ENCODE data around the gene CARTPT.

CARTPT gene

DNA sequence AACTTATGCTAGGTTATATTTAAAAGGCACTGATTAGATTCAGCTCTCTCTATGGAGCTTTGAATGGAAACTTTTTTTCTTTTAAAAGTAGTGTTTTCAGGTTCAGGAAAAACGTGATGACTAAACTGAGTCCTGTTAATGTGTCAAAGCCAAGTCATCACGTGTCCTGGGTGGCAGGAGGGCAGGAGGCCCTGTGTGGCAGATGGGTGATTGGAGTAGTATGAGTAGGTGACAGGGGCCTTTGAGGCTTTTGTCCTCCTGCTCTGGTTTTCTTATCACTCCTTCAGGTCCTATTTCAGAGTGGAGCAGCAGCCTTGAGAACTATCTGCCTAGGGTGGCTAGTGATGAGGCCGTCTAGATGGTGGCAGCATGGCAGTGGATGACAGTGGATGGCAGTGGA is 17.7 kb upstream of the CARTPT start:
- H3K27ac ChIP-seq: no peak overlapping the region
- TF ChIP-seq CTCF (IDR thresholded peaks at IDR 0.05): no peak
- TF ChIP-seq ZFX (IDR thresholded peaks at IDR 0.05; ENCODE audit: borderline replicate concordance): no peak

DNA sequence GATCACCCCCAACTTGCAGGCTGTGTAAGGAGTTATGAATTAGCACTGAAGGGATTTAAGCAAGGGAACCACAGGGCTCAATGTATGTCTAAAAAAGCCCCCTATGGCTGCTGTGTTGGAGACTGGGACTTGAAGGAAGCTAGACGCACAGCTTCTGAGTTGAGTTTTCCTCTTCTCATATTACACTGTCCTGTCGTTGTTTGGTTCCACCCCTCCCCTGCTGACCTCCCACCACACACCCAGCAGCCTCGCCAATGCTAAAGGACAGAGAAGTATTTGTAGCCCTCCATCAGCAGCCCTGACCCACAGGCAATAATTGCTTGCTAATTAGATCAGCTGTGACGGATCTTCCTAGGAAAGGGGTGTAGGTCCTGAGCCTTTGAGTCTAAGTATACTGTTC is 15.1 kb upstream of the CARTPT start:
- no peak for TF ChIP-seq ZFX (IDR thresholded peaks at IDR 0.05; ENCODE audit: borderline replicate concordance)
- no peak for TF ChIP-seq CTCF (IDR thresholded peaks at IDR 0.05)
- peak overlapping the region; percentile 56 for H3K27ac ChIP-seq

- H3K27ac ChIP-seq: peak overlapping the region; percentile 56; the same call in 1 of the 2 replicates
- TF ChIP-seq CTCF (IDR thresholded peaks at IDR 0.05) (no peak), ZFX (IDR thresholded peaks at IDR 0.05; ENCODE audit: borderline replicate concordance) (no peak)
These were observed 13.7 kb upstream of the CARTPT start for GRCh38 chr5:71705421-71705820.

- TF ChIP-seq ZFX (IDR thresholded peaks at IDR 0.05; ENCODE audit: borderline replicate concordance) (no peak), CTCF (IDR thresholded peaks at IDR 0.05) (no peak)
These were observed 12.2 kb upstream of the CARTPT start for GRCh38 chr5:71706906-71707305.

DNA sequence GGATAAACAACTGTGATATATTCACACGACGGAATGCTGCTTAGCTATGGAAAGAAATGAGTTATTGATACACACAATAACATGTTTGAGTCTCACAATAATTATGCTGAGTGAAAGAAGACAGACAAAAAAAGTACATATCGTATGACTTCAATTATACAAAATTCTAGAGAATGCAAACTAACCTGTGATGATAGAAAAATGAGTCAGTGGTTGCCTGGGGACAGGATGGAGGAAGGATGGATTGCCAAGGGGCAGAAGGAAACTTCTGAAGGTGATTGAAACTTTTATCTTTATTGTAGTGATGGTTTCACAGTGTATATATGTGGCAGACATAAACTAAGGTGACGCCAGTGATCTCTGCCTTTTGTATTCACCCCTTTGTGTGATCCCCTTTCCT is 7.5 kb upstream of the CARTPT start:
- H3K27ac ChIP-seq: peak overlapping the region; percentile 97; the same call in 1 of the 2 replicates
- TF ChIP-seq ZFX (IDR thresholded peaks at IDR 0.05; ENCODE audit: borderline replicate concordance) (no peak), CTCF (IDR thresholded peaks at IDR 0.05) (no peak)

More at GRCh38 chr5:71706906-71707305, 12.2 kb upstream of the CARTPT start:
- peak overlapping the region; percentile 56 for H3K27ac ChIP-seq

DNA sequence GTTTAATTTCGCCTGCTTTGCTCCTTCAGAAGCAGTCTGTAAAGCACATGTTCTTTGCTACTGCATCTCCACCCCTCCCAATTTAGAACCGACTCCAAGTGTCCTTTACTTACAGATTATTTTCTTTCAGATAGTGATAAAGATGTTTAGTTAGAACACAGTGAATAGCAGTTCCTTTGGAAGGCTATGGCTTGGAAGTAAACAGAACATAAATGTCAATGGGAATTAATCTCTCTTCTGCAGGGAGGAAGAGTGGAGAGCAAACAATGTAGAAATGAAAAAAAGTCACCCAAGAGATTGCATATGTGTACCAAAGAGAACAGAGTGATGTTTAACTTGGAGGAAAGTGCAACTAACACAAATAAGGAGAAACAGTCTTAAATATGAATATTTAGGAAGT is 4.2 kb upstream of the CARTPT start:
- H3K27ac ChIP-seq: peak overlapping the region; percentile 97
- TF ChIP-seq ZFX (IDR thresholded peaks at IDR 0.05; ENCODE audit: borderline replicate concordance): no peak
- no peak for TF ChIP-seq CTCF (IDR thresholded peaks at IDR 0.05)

DNA sequence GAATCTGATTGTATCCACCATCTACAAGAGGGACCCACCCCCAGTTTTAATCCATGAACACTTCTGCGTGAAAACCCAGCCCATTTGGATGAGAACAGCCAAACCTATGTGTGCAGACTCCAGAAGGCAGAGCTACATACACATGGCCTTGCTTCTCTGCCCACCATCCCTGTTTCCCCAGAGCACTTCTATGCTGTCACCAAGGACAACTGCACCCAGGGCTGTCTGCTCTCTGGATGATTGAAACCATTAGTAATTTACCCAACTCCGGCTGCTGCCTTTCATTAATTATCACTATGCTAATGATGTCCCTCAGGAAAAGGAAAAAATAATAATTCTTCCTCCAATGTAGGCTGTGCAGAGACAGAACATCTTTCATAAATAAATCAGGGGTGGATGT is 8.9 kb downstream of the CARTPT start:
- TF ChIP-seq CTCF (IDR thresholded peaks at IDR 0.05) (no peak), ZFX (IDR thresholded peaks at IDR 0.05; ENCODE audit: borderline replicate concordance) (no peak)
- H3K27ac ChIP-seq: no peak overlapping the region

Measured in 22Rv1 (cell line).